ENCODE measurements around the gene CHGA.

DNA sequence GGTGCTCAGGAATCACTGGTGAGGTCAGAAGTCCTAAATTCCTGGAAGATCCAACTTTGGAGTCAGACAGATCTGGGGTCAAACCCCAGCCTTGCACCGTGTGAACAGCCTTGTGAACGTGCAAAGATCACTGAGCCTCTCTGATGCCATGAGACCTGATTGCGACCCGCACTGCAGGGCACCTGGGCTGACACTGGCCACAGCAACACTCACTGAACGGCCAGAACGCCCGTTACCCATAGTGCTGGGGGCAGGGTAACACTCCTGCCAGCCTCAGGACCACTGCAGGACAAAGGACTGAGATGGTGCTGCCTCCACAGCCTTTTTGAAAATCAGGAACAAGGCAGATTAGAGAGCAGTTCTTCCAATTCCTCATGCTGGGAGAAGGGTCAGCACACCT is 28.3 kb downstream of the CHGA start:
- TF ChIP-seq CTCF (IDR thresholded peaks at IDR 0.05) (no peak), EZH2 (IDR thresholded peaks at IDR 0.05; ENCODE audit: borderline replicate concordance, insufficient read depth, low read depth, low read length, poor library complexity, severe bottlenecking) (no peak)

Data from B cell (primary cell).